NCI-H2196 treated with DMSO at 0.1 percent for 48 hours (cell line): ENCODE results near the gene JAK2.
"Not testable (repeated sequence)": the region's sequence is repeated elsewhere in the genome, so short reads cannot be mapped to it uniquely, and the experiment has no call there.

Experiments
- DNase-seq: peaks from one replicate; lab custom pipeline; 2025; ENCODE audit not compliant: unreplicated experiment; lab: John Stamatoyannopoulos, UW

The JAK2 gene

GRCh38 chr9:5041390-5042115 is 56.5 kb downstream of the JAK2 start:
- DNase-seq: no peak

- DNase-seq: no peak
Measured at GRCh38 chr9:5042661-5043178, 57.6 kb downstream of the JAK2 start.

GRCh38 chr9:5043381-5043780 is 58.3 kb downstream of the JAK2 start:
- no peak for DNase-seq

DNA sequence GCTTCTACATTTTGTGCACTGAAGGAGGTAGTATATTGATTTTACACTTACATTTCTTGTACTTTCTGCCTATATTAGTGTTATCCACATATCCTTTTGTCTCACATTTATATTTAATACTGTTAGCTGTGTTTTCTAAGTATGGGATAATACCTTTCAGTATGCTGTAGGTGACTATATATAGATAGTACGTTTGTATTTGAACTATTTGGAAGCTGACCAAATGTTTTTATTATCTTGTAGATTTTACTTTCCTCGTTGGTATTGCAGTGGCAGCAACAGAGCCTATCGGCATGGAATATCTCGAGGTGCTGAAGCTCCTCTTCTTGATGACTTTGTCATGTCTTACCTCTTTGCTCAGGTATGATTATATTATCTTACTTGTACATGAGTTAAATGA is 59.1 kb downstream of the JAK2 start:
- DNase-seq: no peak

DNA sequence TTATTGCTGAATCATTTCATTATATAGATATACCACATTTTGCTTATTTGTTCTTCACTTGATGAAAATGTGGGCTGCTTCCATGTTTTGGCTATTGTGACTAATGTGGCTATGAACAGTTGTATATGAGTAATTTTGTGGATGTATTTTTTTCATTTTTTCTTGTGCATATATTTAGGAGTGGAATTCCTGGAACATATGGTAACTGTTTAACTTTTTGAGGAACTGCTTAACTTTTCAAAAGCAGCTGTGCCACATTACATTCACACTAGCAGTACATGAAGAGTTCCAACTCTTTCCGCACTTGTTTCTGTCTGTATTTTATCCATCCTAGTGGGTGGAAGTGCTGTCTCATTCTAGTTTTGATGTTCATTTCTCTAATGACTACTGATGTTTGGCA is 67.8 kb downstream of the JAK2 start:
- DNase-seq: no peak

DNA sequence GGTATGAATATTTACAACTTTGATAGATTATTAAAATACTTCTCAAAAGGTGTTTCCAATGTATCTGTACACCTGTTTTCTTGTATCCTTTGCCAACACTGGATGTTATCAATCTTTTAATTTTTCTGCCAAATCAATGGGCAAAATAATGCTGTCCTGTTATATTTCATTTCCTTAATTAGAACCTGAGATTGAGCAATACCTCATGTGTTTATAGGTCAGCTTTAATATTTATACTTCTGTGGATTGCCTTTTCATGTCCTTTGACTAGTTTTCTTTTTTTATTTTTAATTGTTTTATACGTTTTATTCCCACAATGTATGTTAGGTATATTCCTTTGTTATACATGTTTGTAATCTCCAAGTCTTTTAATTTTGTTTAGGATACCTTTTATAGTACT is 77.6 kb downstream of the JAK2 start:
- DNase-seq: no peak

DNA sequence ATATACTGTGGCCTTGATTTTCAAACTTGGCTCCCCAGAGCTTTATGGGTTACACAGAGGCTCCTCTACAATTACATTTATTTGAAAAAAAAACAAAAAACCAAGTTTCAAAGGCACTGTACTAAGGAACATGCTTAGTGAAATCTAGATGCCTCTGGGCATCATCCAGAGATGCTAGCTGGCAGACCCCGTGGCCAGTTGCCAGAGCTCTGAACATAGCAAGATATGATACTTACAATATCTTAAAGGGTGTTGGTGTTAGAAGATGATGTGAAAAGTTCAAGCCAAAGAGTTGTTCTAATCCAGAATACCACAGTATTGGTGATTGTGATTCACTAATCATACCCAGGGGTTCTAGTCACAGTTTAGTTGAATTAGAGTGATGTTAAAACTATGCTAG is 87.8 kb downstream of the JAK2 start:
- DNase-seq: no peak

DNA sequence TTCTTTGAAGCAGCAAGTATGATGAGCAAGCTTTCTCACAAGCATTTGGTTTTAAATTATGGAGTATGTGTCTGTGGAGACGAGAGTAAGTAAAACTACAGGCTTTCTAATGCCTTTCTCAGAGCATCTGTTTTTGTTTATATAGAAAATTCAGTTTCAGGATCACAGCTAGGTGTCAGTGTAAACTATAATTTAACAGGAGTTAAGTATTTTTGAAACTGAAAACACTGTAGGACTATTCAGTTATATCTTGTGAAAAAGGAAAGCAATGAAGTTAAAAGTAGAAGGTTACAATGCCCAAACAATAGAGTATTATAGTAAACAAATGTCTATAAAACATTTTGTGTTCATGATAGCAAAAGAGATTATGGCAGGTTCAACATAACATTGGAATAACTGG is 88.6 kb downstream of the JAK2 start:
- no peak for DNase-seq

- no peak for DNase-seq
Measured at GRCh38 chr9:5085993-5086392, 100.9 kb downstream of the JAK2 start.

DNA sequence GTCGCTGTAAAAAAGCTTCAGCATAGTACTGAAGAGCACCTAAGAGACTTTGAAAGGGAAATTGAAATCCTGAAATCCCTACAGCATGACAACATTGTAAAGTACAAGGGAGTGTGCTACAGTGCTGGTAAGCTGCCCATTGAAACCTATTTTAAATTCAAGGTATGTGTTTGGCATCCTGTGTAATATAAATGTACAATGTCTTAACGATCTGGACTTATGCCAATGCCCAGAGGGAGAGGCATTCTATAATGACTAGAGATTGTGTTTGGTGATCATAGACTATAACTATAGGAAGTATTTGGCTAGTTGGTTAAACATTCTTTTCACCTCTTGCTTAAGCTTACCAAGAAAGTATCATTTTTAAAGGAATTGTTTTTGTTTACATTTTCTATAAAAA is 104.7 kb downstream of the JAK2 start:
- no peak for DNase-seq

GRCh38 chr9:5095795-5096194 is 110.7 kb downstream of the JAK2 start:
- no peak for DNase-seq

- no peak for DNase-seq
Measured at GRCh38 chr9:5099466-5099865, 114.4 kb downstream of the JAK2 start.

DNA sequence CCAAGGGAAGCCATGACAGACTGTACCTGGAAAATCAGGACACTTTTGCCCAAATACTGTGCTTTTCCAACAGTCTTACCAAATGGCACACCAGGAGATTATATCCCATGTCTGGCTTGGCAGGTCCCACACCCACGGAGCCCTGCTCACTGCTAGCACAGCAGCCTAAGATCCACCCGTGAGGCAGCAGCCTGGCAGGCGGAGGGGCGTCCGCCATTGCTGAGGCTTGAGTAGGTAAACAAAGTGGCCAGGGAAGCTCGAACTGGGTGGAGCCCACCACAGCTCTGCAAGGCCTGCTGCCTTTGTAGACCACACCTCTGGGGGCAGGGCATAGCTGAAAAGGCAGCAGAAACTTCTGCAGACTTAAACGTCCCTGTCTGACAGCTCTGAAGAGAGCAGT is 116.1 kb downstream of the JAK2 start:
- DNase-seq: not testable (repeated sequence)

GRCh38 chr9:5106517-5106916 is 121.4 kb downstream of the JAK2 start:
- not testable (repeated sequence) for DNase-seq

GRCh38 chr9:5110867-5111681 is 126.0 kb downstream of the JAK2 start:
- no peak for DNase-seq

GRCh38 chr9:5111696-5112095 is 126.6 kb downstream of the JAK2 start:
- DNase-seq: no peak

DNA sequence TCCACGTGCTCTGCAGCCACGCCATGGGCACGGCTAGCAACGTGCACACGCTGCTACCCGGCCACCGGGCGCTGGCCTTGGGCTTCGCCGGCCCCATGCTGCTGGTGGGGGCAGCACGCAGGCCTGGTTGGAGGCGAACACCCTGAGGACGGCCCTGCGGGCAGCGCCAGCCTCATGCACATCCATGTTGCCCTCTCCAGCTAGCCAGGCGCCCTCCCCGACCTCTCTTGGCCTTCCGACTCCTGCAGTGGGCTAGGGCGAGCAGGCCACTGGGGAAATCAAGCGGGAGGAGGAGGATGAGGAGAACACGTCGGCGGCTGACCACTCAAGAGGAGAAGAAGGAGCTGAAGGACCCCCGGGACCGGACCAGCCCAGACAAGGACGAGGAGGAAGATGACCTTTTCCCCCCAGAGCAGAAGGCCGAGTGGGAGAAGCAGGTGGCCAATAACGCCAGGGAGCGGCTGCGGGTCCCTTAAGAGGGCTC is 127.1 kb downstream of the JAK2 start:
- no peak for DNase-seq

DNA sequence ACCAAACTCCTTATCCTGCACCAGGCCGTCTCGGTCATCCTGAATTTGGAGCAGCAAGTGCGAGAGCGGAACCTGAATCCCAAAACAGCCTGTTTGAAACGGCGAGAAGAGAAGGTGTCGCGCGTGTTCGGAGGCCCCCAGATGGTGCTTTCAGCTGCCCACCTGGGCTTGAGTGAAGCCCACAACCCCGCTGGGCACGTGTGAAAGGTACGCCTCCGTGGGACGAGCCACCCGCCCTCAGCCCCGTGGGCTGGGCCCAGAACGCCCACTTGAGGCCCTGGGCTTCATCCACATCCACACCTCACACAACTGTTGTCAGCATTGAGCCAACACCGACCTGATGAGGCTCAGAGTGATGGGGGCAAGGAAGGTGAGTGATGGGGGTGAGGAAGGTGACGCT is 127.6 kb downstream of the JAK2 start:
- no peak for DNase-seq

DNA sequence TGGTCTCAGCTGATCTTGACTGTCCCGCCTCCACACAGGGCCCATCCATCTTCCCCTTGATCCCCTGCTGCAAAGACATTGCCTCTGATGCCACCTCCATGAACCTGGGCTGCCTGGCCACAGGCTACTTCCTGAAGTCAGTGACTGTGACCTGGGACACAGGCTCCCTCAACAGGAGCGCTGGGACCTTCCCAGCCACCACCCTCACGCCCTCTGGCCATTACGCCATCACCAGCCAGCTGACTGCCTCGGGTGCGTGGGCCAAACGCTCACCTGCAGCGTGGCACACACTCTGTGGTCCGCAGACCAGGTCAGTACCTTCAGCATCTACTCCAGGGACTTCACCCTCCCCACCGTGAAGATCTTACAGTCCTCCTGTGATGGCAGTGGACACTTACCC is 128.5 kb downstream of the JAK2 start:
- no peak for DNase-seq

- no peak for DNase-seq
Measured at GRCh38 chr9:5113994-5114748, 129.1 kb downstream of the JAK2 start.

DNA sequence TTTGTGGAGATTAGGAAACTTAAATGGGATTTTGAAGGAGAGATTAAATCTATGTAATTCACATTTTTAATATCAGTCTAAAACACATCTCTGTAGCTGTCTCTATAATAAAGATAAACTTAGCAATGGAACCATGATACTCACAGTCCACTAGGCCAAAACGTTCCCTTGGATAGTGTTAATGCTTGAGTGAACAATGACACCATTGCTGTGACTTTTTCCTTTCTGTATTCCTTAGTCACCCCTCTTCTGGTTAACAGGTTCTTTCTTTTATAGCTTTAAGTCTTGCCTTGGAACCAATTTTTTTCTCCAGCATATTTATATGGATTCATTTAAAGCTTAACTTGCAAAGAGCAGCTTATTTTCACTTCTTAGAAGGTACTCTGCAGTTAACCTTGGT is 137.0 kb downstream of the JAK2 start:
- DNase-seq: no peak
